ENCODE data around the gene EHD1. TPM values are rescaled to one million over a fixed set of nuclear protein-coding genes. Genes with fewer than 3 reads are reported as not detected.

The EHD1 gene
- total and polyA plus RNA-seq, 2 of the 8 experiments (the other 6 are each of a cell fraction or from before 2014, with no cell fraction given), result 31.5 to 42.9 TPM

- TF ChIP-seq BACH1 (IDR thresholded peaks at IDR 0.05; ENCODE audit: low read length), result peak; percentile 89
- no peak for TF ChIP-seq SIRT6 (IDR thresholded peaks at IDR 0.05; ENCODE audit: low read length)
- no peak for TF ChIP-seq JUN (IDR thresholded peaks at IDR 0.05; ENCODE audit: low read depth, low read length)
- no peak for TF ChIP-seq ATF3 (IDR thresholded peaks at IDR 0.05; ENCODE audit: insufficient read depth, low read depth, low read length)
- TF ChIP-seq TBP (IDR thresholded peaks at IDR 0.05; ENCODE audit: low read depth, low read length), result 0 out of 2 replicates have a peak, but pooled peaks have one; percentile 34
- no peak for TF ChIP-seq E2F6 (IDR thresholded peaks at IDR 0.05)
- TF ChIP-seq EGR1 (IDR thresholded peaks at IDR 0.05; ENCODE audit: borderline replicate concordance, low read depth, low read length), result no peak
- TF ChIP-seq SRF (IDR thresholded peaks at IDR 0.05; ENCODE audit: low read depth, low read length), result no peak
- no peak for TF ChIP-seq RBBP5 (IDR thresholded peaks at IDR 0.05; ENCODE audit: borderline replicate concordance, low read depth, low read length)
- TF ChIP-seq KDM1A (IDR thresholded peaks at IDR 0.05; ENCODE audit: borderline replicate concordance, low read length), result peak; percentile 80; the same call in 1 of the 2 replicates
- no peak for TF ChIP-seq BCL11A (IDR thresholded peaks at IDR 0.05; ENCODE audit: low read depth in 2 of 2, low read length in 2 of 2)
- TF ChIP-seq NRF1 (IDR thresholded peaks at IDR 0.05; ENCODE audit: low read depth, low read length), result no peak
- peak; percentile 91 to 97 for TF ChIP-seq RAD21 (IDR thresholded peaks at IDR 0.05 in 1 of 2, conservative IDR thresholded peaks at IDR 0.05 in 1 of 2; ENCODE audit: low read depth in 2 of 2, low read length in 2 of 2)
- no peak for TF ChIP-seq TAF1 (IDR thresholded peaks at IDR 0.05; ENCODE audit: low read depth, low read length)
- peak in 1 of 2 experiments; percentile 75; a peak in 1 of 4 replicates for TF ChIP-seq HDAC2 (IDR thresholded peaks at IDR 0.05; ENCODE audit: borderline replicate concordance in 1 of 2, low read depth in 2 of 2, low read length in 2 of 2)
- TF ChIP-seq CBX8 (IDR thresholded peaks at IDR 0.05; ENCODE audit: borderline replicate concordance, low read depth, low read length), result no peak
- TF ChIP-seq CHD1 (IDR thresholded peaks at IDR 0.05; ENCODE audit: low read depth, low read length), result no peak
- TF ChIP-seq JUND (IDR thresholded peaks at IDR 0.05; ENCODE audit: low read length), result no peak
- no peak for TF ChIP-seq SIX5 (IDR thresholded peaks at IDR 0.05; ENCODE audit: low read depth, low read length)
- peak; percentile 34 for TF ChIP-seq TAF7 (optimal IDR thresholded peaks at IDR 0.05; ENCODE audit: borderline replicate concordance, low read depth, low read length)
- TF ChIP-seq POLR2AphosphoS5 (IDR thresholded peaks at IDR 0.05; ENCODE audit: low read depth, low read length), result peak; percentile 71
- TF ChIP-seq GTF2F1 (IDR thresholded peaks at IDR 0.05; ENCODE audit: borderline replicate concordance, low read depth, low read length), result no peak
- TF ChIP-seq YY1 (IDR thresholded peaks at IDR 0.05; ENCODE audit: low read depth, low read length), result 0 out of 2 replicates have a peak, but pooled peaks have one; percentile 48
- no peak for TF ChIP-seq POU5F1 (IDR thresholded peaks at IDR 0.05; ENCODE audit: low read depth, low read length)
These were observed 31.3 kb downstream of the EHD1 start (continued) for GRCh38 chr11:64846998-64847666.
